ENCODE results near the gene NRP1. TPM values are rescaled to one million over a fixed set of nuclear protein-coding genes. Genes with fewer than 3 reads are reported as not detected.

The NRP1 gene
- total and polyA plus RNA-seq, 2 of the 8 experiments (the other 6 are each of a cell fraction or from before 2014, with no cell fraction given): 1.2 to 2.1 TPM

DNA sequence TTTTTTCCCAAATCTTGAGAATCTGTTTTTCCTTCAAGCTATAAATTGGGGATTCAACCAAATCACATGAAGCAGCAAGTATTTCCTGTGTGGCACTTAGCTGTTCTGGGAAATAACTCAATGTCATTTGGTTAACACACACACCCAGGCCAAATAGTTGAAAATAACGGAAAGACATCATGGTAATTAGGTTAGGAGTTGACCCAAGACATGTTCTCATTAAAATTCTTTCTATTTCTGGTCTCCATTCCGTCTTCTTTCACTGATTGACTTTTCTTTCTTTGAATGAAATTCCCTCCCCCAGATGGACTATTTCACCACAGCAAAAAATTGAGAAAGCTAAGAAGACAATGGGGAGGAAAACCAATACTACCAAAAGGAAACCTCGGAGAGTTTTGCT lies 30.5 kb downstream of the NRP1 start:
- peaks cover 0 to 3% (median 2%) of the 10 kb centered on the region in 4 experiments; a peak in 3 of 7 replicates for H3K4me1 ChIP-seq (replicated peaks in 1 of 4; ENCODE audit: control insufficient read depth in 3 of 4, insufficient read depth in 4 of 4, low read length in 3 of 4)
- H3K79me2 ChIP-seq (ENCODE audit: control insufficient read depth in 1 of 2, insufficient read depth in 2 of 2, low read length in 2 of 2): no peaks in the 10 kb centered on the region
- H3K14ac ChIP-seq (ENCODE audit: insufficient read length): no peak overlapping the region
- WGBS, 2 experiments (ENCODE audit: extremely low coverage in 1 of 2, insufficient coverage in 1 of 2, insufficient read length in 1 of 2, insufficient replicate concordance in 2 of 2, low coverage in 1 of 2, low lambda C conversion rate in 2 of 2, missing lambda C conversion rate in 1 of 2): 96% methylated on average over 3 of the region's 3 CpGs; no CpG with 5 or more reads in 1 of the 2 experiments
- H4K91ac ChIP-seq (replicated peaks; ENCODE audit: insufficient read length, low read length): no peak overlapping the region
- H3K36me3 ChIP-seq (ENCODE audit: control insufficient read depth in 2 of 4, insufficient read depth in 4 of 4, low read length in 3 of 4): no peaks in the 10 kb centered on the region
- ChIA-PET POLR2A (ENCODE audit: partially characterized antibody) (no interaction called here), CTCF (ENCODE audit: partially characterized antibody) (interaction anchor here (1.2 to 1.3 kb wide), 2 partner anchors 17 to 111 kb away, joined by 3 to 5 read pairs; no protein-coding TSS in a partner anchor)
- no peak overlapping the region for H2BK120ac ChIP-seq (replicated peaks; ENCODE audit: low read depth, low read length)
- no peak overlapping the region for H2BK5ac ChIP-seq (ENCODE audit: low read depth, low read length)
- H4K5ac ChIP-seq (ENCODE audit: insufficient read length, low read depth, low read length): no peak overlapping the region
- no peak overlapping the region for H2BK20ac ChIP-seq (ENCODE audit: low read length)
- no peak overlapping the region for H2BK15ac ChIP-seq (ENCODE audit: low read length)
- H3K27me3 ChIP-seq (replicated peaks in 1 of 4; ENCODE audit: control insufficient read depth in 3 of 4, extremely low read depth in 1 of 4, insufficient read depth in 3 of 4, low read length in 3 of 4): no peaks in the 10 kb centered on the region
- H3K4ac ChIP-seq (replicated peaks; ENCODE audit: insufficient read length, low read depth, low read length): no peak overlapping the region
- H3K9ac ChIP-seq (replicated peaks in 1 of 4; ENCODE audit: extremely low read depth in 1 of 4, low read depth in 3 of 4, low read length in 3 of 4): no peak overlapping the region
- no peaks in the 10 kb centered on the region for H3K79me1 ChIP-seq (ENCODE audit: low read depth, low read length)
- no peaks in the 10 kb centered on the region for H3K9me3 ChIP-seq (ENCODE audit: insufficient read depth in 2 of 2, low read depth in 1 of 2, low read length in 1 of 2)
- no peak overlapping the region for H3K23ac ChIP-seq (ENCODE audit: insufficient read length)
- H3K56ac ChIP-seq (replicated peaks; ENCODE audit: insufficient read length, low read depth, low read length): no peak overlapping the region
- no peak overlapping the region for H3K27ac ChIP-seq (ENCODE audit: low read depth, low read length)
- H2AK5ac ChIP-seq (ENCODE audit: low read depth, low read length): no peak overlapping the region
- no peak overlapping the region for H2AFZ ChIP-seq (ENCODE audit: low read length)
- FAIRE-seq (no peak), DNase-seq (ENCODE audit: low read depth in 1 of 2, low spot score in 2 of 2) (no peak)
- no peak overlapping the region for H3K4me3 ChIP-seq (ENCODE audit: extremely low read depth in 1 of 4, insufficient read depth in 2 of 4, low read depth in 3 of 4, low read length in 4 of 4)
- no peaks in the 10 kb centered on the region for H4K20me1 ChIP-seq (replicated peaks in 1 of 2; ENCODE audit: control insufficient read depth in 1 of 2, insufficient read depth in 2 of 2, low read length in 2 of 2)
- H3K18ac ChIP-seq (ENCODE audit: extremely low read depth, low read length): no peak overlapping the region
- no peak overlapping the region for H2BK12ac ChIP-seq (ENCODE audit: low read depth, low read length)
- no peak overlapping the region for H4K8ac ChIP-seq (ENCODE audit: extremely low read depth, insufficient read depth, low read length)
- no peak overlapping the region for H3K4me2 ChIP-seq (ENCODE audit: insufficient read depth in 1 of 2, low read depth in 2 of 2, low read length in 2 of 2)
- no peaks in the 10 kb centered on the region for H3K23me2 ChIP-seq (ENCODE audit: low read depth, low read length)
- TF ChIP-seq E2F6 (IDR thresholded peaks at IDR 0.05): no peak
- no peak for TF ChIP-seq JUND (IDR thresholded peaks at IDR 0.05; ENCODE audit: low read length)
- no peak for TF ChIP-seq EP300 (IDR thresholded peaks at IDR 0.05; ENCODE audit: borderline replicate concordance in 1 of 2, low read depth in 2 of 2, low read length in 2 of 2)
- TF ChIP-seq TBP (IDR thresholded peaks at IDR 0.05; ENCODE audit: low read depth, low read length): no peak
- no peak for TF ChIP-seq CBX8 (IDR thresholded peaks at IDR 0.05; ENCODE audit: borderline replicate concordance, low read depth, low read length)
- no peak for TF ChIP-seq GABPA (IDR thresholded peaks at IDR 0.05; ENCODE audit: borderline replicate concordance, insufficient read depth, low read length)
- TF ChIP-seq SIN3A (conservative IDR thresholded peaks at IDR 0.05 in 1 of 2, IDR thresholded peaks at IDR 0.05 in 1 of 2; ENCODE audit: low read depth in 1 of 2, low read length in 2 of 2): no peak
- TF ChIP-seq SIRT6 (IDR thresholded peaks at IDR 0.05; ENCODE audit: low read length): no peak
- no peak for TF ChIP-seq RFX5 (IDR thresholded peaks at IDR 0.05; ENCODE audit: borderline replicate concordance, low read depth, low read length)
- no peak for TF ChIP-seq SP1 (IDR thresholded peaks at IDR 0.05; ENCODE audit: low read depth, low read length)
- TF ChIP-seq POLR2AphosphoS5 (IDR thresholded peaks at IDR 0.05; ENCODE audit: low read depth, low read length): no peak
- no peak for TF ChIP-seq KDM5A (IDR thresholded peaks at IDR 0.05; ENCODE audit: low read length)
- TF ChIP-seq CEBPB (IDR thresholded peaks at IDR 0.05; ENCODE audit: low read depth, low read length): no peak
